Measurements from ENCODE around the gene CEACAM1.
"Not testable (repeated sequence)": the region's sequence is repeated elsewhere in the genome, so short reads cannot be mapped to it uniquely, and the experiment has no call there.

Gene CEACAM1

GRCh38 chr19:42528354-42529247, at the start of gene CEACAM1:
Gene CEACAM1 (minus strand): TSS chr19:42528481. CDS start chr19:42528374, 107 bp downstream.
- no peak for DNase-seq (ENCODE audit: low read depth in 2 of 2)

GRCh38 chr19:42577016-42577415, 48.7 kb upstream of the CEACAM1 start:
- no peak for DNase-seq (ENCODE audit: low read depth in 2 of 2)

- DNase-seq (ENCODE audit: low read depth in 2 of 2): no peak
These were observed 48.0 kb upstream of the CEACAM1 start for GRCh38 chr19:42576241-42576640.

- DNase-seq (ENCODE audit: low read depth in 2 of 2): no peak
These were observed 45.4 kb upstream of the CEACAM1 start for GRCh38 chr19:42573642-42574041.

- DNase-seq (ENCODE audit: low read depth in 2 of 2): no peak
These were observed 42.8 kb upstream of the CEACAM1 start for GRCh38 chr19:42571116-42571515.

GRCh38 chr19:42569193-42569592, 40.9 kb upstream of the CEACAM1 start:
- no peak for DNase-seq (ENCODE audit: low read depth in 2 of 2)

- DNase-seq (ENCODE audit: low read depth in 2 of 2): no peak
These were observed 39.7 kb upstream of the CEACAM1 start for GRCh38 chr19:42568006-42568405.

- no peak for DNase-seq (ENCODE audit: low read depth in 2 of 2)
These were observed 39.3 kb upstream of the CEACAM1 start for GRCh38 chr19:42567567-42567966.

- DNase-seq (ENCODE audit: low read depth in 2 of 2): peak in 1 of 2 experiments; percentile 2
These were observed 35.3 kb upstream of the CEACAM1 start for GRCh38 chr19:42563352-42564210.

- DNase-seq (ENCODE audit: low read depth in 2 of 2): no peak
These were observed 33.2 kb upstream of the CEACAM1 start for GRCh38 chr19:42561512-42561911.

- no peak for DNase-seq (ENCODE audit: low read depth in 2 of 2)
These were observed 32.5 kb upstream of the CEACAM1 start for GRCh38 chr19:42560731-42561130.

GRCh38 chr19:42558450-42559150, 30.3 kb upstream of the CEACAM1 start:
- no peak for DNase-seq (ENCODE audit: low read depth in 2 of 2)

- not testable (repeated sequence) for DNase-seq (ENCODE audit: low read depth in 2 of 2)
These were observed 29.1 kb upstream of the CEACAM1 start for GRCh38 chr19:42557386-42557871.

GRCh38 chr19:42555801-42556200, 27.5 kb upstream of the CEACAM1 start:
- DNase-seq (ENCODE audit: low read depth in 2 of 2): no peak

GRCh38 chr19:42555317-42555716, 27.0 kb upstream of the CEACAM1 start:
- no peak for DNase-seq (ENCODE audit: low read depth in 2 of 2)

GRCh38 chr19:42554046-42554575, 25.8 kb upstream of the CEACAM1 start:
- no peak for DNase-seq (ENCODE audit: low read depth in 2 of 2)

GRCh38 chr19:42553292-42554045, 25.2 kb upstream of the CEACAM1 start:
- peak; percentile 4 to 10 for DNase-seq (ENCODE audit: low read depth in 2 of 2)

- DNase-seq (ENCODE audit: low read depth in 2 of 2): no peak
These were observed 24.1 kb upstream of the CEACAM1 start for GRCh38 chr19:42552086-42553065.

- not testable (repeated sequence) for DNase-seq (ENCODE audit: low read depth in 2 of 2)
These were observed 22.2 kb upstream of the CEACAM1 start for GRCh38 chr19:42550521-42550920.

All from fibroblast of skin of left quadriceps (primary cell).